Gastrocnemius medialis (tissue), 4 donors: ENCODE measurements around the gene CFI.

Experiments used
- POLR2A ChIP-seq, 2 donors: fragments of 450-650 bp; IDR thresholded peaks; one replicate each; pipeline ENCODE4 v1.6.1; 2017; ENCODE audit warnings: antibody characterized with exemption in 2 of 2, mild to moderate bottlenecking in 2 of 2, moderate library complexity in 2 of 2
- TF ChIP-seq, protein P1 (sequence below), 5 experiments: fragments of 450-650 bp in 3 of 5; fragments of 200-600 bp in 2 of 5; sonication (generic) in 2 of 5; IDR thresholded peaks in 4 of 5; conservative IDR thresholded peaks in 1 of 5; 1 replicate in 4 of 5; 2 replicates in 1 of 5; pipeline ENCODE4 v1.5.1; 2016 to 2019; ENCODE audit warnings: antibody characterized with exemption in 5 of 5, mild to moderate bottlenecking in 3 of 5, moderate library complexity in 3 of 5

DNA sequence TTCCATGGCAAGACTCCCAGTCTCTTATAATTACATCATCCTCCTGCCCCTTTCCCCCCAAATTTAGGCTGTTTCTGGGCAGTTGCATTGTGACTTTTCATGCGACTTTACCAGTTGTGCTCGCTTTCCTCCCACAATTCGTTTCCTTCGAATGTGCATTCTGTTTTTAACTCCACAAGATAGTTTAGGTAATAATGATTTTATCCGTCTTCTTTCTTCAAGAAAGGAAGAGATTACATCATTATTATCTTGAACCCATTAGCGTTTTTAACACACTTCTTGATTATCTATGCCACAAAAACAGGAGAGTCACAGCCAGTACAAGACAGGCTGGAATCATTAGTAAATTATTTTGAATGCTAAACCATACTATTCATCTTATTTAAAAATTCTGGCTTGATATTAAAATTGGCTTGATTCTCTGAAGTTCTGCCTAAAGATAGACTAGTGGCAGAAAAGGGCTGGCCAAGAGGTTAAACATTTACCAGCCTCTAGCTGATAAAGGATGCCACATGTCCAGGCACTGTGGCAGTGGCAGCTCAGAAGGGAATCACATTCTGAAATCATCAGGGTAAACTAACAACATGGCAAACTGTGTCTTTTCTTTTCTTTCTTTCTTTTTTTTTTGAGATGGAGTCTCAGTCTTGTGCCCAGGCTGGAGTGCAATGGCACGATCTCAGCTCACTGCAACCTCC lies 52.3 kb downstream of the CFI start:
- TF ChIP-seq POLR2A (IDR thresholded peaks at IDR 0.05) = no peak
- TF ChIP-seq, protein P1, sequence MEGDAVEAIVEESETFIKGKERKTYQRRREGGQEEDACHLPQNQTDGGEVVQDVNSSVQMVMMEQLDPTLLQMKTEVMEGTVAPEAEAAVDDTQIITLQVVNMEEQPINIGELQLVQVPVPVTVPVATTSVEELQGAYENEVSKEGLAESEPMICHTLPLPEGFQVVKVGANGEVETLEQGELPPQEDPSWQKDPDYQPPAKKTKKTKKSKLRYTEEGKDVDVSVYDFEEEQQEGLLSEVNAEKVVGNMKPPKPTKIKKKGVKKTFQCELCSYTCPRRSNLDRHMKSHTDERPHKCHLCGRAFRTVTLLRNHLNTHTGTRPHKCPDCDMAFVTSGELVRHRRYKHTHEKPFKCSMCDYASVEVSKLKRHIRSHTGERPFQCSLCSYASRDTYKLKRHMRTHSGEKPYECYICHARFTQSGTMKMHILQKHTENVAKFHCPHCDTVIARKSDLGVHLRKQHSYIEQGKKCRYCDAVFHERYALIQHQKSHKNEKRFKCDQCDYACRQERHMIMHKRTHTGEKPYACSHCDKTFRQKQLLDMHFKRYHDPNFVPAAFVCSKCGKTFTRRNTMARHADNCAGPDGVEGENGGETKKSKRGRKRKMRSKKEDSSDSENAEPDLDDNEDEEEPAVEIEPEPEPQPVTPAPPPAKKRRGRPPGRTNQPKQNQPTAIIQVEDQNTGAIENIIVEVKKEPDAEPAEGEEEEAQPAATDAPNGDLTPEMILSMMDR (IDR thresholded peaks at IDR 0.05 in 4 of 5, conservative IDR thresholded peaks at IDR 0.05 in 1 of 5) = no peak
